MM.1S (cell line): ENCODE results near the gene POLR1A.

Experiments used
- DNase-seq: peaks from one replicate; pipeline ENCODE4 v3.0.0-alpha.2; 2015
- H2AFZ ChIP-seq: fragments of 300-600 bp; sonication (generic); 2 replicates; pipeline ENCODE4 v1.6.0; 2016; ENCODE audit warnings: antibody characterized with exemption, low read length
- H3F3A ChIP-seq: fragments of 300-600 bp; sonication (generic); 2 replicates; pipeline ENCODE4 v1.6.1; 2016; ENCODE audit warnings: mild to moderate bottlenecking, antibody characterized with exemption, low read length, moderate library complexity, mixed read lengths; ENCODE audit not compliant: insufficient read depth
- H3K27ac ChIP-seq: fragments of 300-600 bp; sonication (generic); 2 replicates; pipeline ENCODE4 v1.5.1; 2016; ENCODE audit warnings: mild to moderate bottlenecking, low read length
- H3K27me3 ChIP-seq: fragments of 300-600 bp; sonication (generic); replicated peaks from 2 replicates; pipeline ENCODE4 v1.6.0; 2016; ENCODE audit warnings: low read length; ENCODE audit not compliant: insufficient read depth
- H3K36me3 ChIP-seq: fragments of 300-600 bp; sonication (generic); replicated peaks from 2 replicates; pipeline ENCODE4 v1.6.1; 2016; ENCODE audit warnings: mild to moderate bottlenecking, low read length, mixed read lengths; ENCODE audit not compliant: insufficient read depth
- H3K4me1 ChIP-seq: fragments of 300-600 bp; sonication (generic); 2 replicates; pipeline ENCODE4 v1.6.1; 2016; ENCODE audit warnings: low read length, mixed read lengths
- H3K4me2 ChIP-seq: fragments of 300-600 bp; sonication (generic); 2 replicates; pipeline ENCODE4 v1.6.0; 2016; ENCODE audit warnings: low read depth, low read length
- H3K4me3 ChIP-seq: fragments of 300-600 bp; sonication (generic); 2 replicates; pipeline ENCODE4 v1.5.1; 2016; ENCODE audit warnings: low read length, mixed read lengths
- H3K79me2 ChIP-seq: fragments of 300-600 bp; sonication (generic); 2 replicates; pipeline ENCODE4 v1.6.1; 2016; ENCODE audit warnings: mixed run types, low read length, mixed read lengths
- H3K9ac ChIP-seq: fragments of 300-600 bp; sonication (generic); 2 replicates; pipeline ENCODE4 v1.6.1; 2016; ENCODE audit warnings: low read length, mixed read lengths
- H3K9me2 ChIP-seq: fragments of 300-600 bp; sonication (generic); replicated peaks from 2 replicates; pipeline ENCODE4 v1.6.1; 2016; ENCODE audit warnings: mild to moderate bottlenecking, low read length, mixed read lengths; ENCODE audit not compliant: insufficient read depth
- H3K9me3 ChIP-seq: fragments of 300-600 bp; sonication (generic); replicated peaks from 2 replicates; pipeline ENCODE4 v1.6.1; 2016; ENCODE audit warnings: mild to moderate bottlenecking, low read length, mixed read lengths; ENCODE audit not compliant: insufficient read depth
- H4K20me1 ChIP-seq: fragments of 300-600 bp; sonication (generic); 2 replicates; pipeline ENCODE4 v1.6.1; 2016; ENCODE audit warnings: mild to moderate bottlenecking, low read length, moderate library complexity, mixed read lengths; ENCODE audit not compliant: insufficient read depth
- CTCF ChIP-seq: fragments of 300-600 bp; sonication (generic); IDR thresholded peaks from 2 replicates; pipeline ENCODE4 v1.5.1; 2016; ENCODE audit warnings: antibody characterized with exemption, low read length, mixed read lengths
- EZH2 ChIP-seq: fragments of 300-600 bp; sonication (generic); optimal IDR thresholded peaks from 2 replicates; pipeline ENCODE3; 2017; ENCODE audit warnings: low read depth, mild to moderate bottlenecking, antibody characterized with exemption, low read length, mixed read lengths
- EZH2phosphoT487 ChIP-seq: fragments of 300-600 bp; sonication (generic); IDR thresholded peaks from 2 replicates; pipeline ENCODE4 v1.6.1; 2018; ENCODE audit warnings: antibody characterized with exemption, low read length

The POLR1A gene

GRCh38 chr2:86025976-86026743 is 79.5 kb downstream of the POLR1A start:
- no peaks in the 10 kb centered on the region for H3K79me2 ChIP-seq
- H3K9me2 ChIP-seq = no peaks in the 10 kb centered on the region
- no peak overlapping the region for H3K4me3 ChIP-seq
- no peak overlapping the region for H2AFZ ChIP-seq
- H3K27ac ChIP-seq = no peak overlapping the region
- DNase-seq = no peak
- no peaks in the 10 kb centered on the region for H3K4me1 ChIP-seq
- H3K36me3 ChIP-seq = no peaks in the 10 kb centered on the region; the same call in 1 of the 2 replicates
- H3F3A ChIP-seq = no peaks in the 10 kb centered on the region
- no peaks in the 10 kb centered on the region for H3K9me3 ChIP-seq
- no peaks in the 10 kb centered on the region for H4K20me1 ChIP-seq
- H3K27me3 ChIP-seq = no peaks in the 10 kb centered on the region
- H3K4me2 ChIP-seq = no peak overlapping the region
- H3K9ac ChIP-seq = no peak overlapping the region
- TF ChIP-seq CTCF = no peak
- no peak for TF ChIP-seq EZH2

- Histone ChIP-seq H3K27me3 (no peaks in the 10 kb centered on the region), H3K36me3 (no peaks in the 10 kb centered on the region; the same call in 1 of the 2 replicates)
- DNase-seq = no peak
Observed at GRCh38 chr2:86025229-86025820, 80.4 kb downstream of the POLR1A start.

GRCh38 chr2:86023366-86023712 is 82.3 kb downstream of the POLR1A start:
- no peaks in the 10 kb centered on the region; the same call in 1 of the 2 replicates for H3K36me3 ChIP-seq
- no peak for TF ChIP-seq EZH2
- TF ChIP-seq EZH2phosphoT487 = no peak
- TF ChIP-seq CTCF = no peak
- H3K4me2 ChIP-seq = no peak overlapping the region
- H4K20me1 ChIP-seq = no peaks in the 10 kb centered on the region
- H3K9me2 ChIP-seq = no peaks in the 10 kb centered on the region
- no peak overlapping the region for H2AFZ ChIP-seq
- no peak for DNase-seq
- no peaks in the 10 kb centered on the region for H3K79me2 ChIP-seq
- no peak overlapping the region for H3K4me3 ChIP-seq
- H3K27me3 ChIP-seq = no peaks in the 10 kb centered on the region
- no peaks in the 10 kb centered on the region for H3F3A ChIP-seq
- no peaks in the 10 kb centered on the region for H3K9me3 ChIP-seq
- no peaks in the 10 kb centered on the region for H3K4me1 ChIP-seq
- no peak overlapping the region for H3K9ac ChIP-seq
- no peak overlapping the region for H3K27ac ChIP-seq

More at GRCh38 chr2:86025229-86025820, 80.4 kb downstream of the POLR1A start:
- Histone ChIP-seq H3K4me3 (no peak overlapping the region), H3K27ac (no peak overlapping the region), H3K4me2 (no peak overlapping the region), H3K79me2 (no peaks in the 10 kb centered on the region), H3K9me3 (no peaks in the 10 kb centered on the region), H2AFZ (no peak overlapping the region), H3F3A (no peaks in the 10 kb centered on the region), H4K20me1 (no peaks in the 10 kb centered on the region), H3K4me1 (no peaks in the 10 kb centered on the region), H3K9ac (no peak overlapping the region), H3K9me2 (no peaks in the 10 kb centered on the region)
- TF ChIP-seq EZH2phosphoT487 (no peak), EZH2 (no peak), CTCF (no peak)
